ENCODE measurements around the gene ARHGAP21. TPM values are rescaled to one million over a fixed set of nuclear protein-coding genes. Genes with fewer than 3 reads are reported as not detected.

ARHGAP21 gene
- polyA plus RNA-seq, 1 experiment: 126 TPM

- POLR2A ChIA-PET: no interaction called here
- H3K9me3 ChIP-seq (ENCODE audit: control insufficient read depth, insufficient read depth, low read length): no peaks in the 10 kb centered on the region
- no peaks in the 10 kb centered on the region for H3K27me3 ChIP-seq (ENCODE audit: control insufficient read depth, insufficient read depth, low read length)
Measured at GRCh38 chr10:24700948-24701347, 22.7 kb downstream of the ARHGAP21 start.

GRCh38 chr10:24698270-24698669 is 25.4 kb downstream of the ARHGAP21 start:
- Histone ChIP-seq H3K4me3 (ENCODE audit: low read depth, low read length) (no peak overlapping the region), H3K27ac (ENCODE audit: low read depth, low read length) (no peak overlapping the region), H3K27me3 (ENCODE audit: control insufficient read depth, insufficient read depth, low read length) (no peaks in the 10 kb centered on the region), H3K9me3 (ENCODE audit: control insufficient read depth, insufficient read depth, low read length) (no peaks in the 10 kb centered on the region)
- no peak for TF ChIP-seq CTCF (IDR thresholded peaks at IDR 0.05; ENCODE audit: low read depth, low read length)
- no peak for DNase-seq (ENCODE audit: low read depth, low spot score)
- POLR2A ChIA-PET: no interaction called here
- CTCF ChIA-PET: interaction anchor here (1.4 to 1.5 kb wide), 2 partner anchors 56 to 383 kb away, joined by 7 to 8 read pairs; no protein-coding TSS in a partner anchor

More at GRCh38 chr10:24700948-24701347, 22.7 kb downstream of the ARHGAP21 start:
- Histone ChIP-seq H3K27ac (ENCODE audit: low read depth, low read length) (no peak overlapping the region), H3K4me3 (ENCODE audit: low read depth, low read length) (no peak overlapping the region)
- TF ChIP-seq CTCF (IDR thresholded peaks at IDR 0.05; ENCODE audit: low read depth, low read length): no peak
- no peak for DNase-seq (ENCODE audit: low read depth, low spot score)
- CTCF ChIA-PET: no interaction called here

- CTCF ChIA-PET: interaction anchor here (1.5 kb wide), 1 partner anchor 384 kb away, joined by 8 read pairs; no protein-coding TSS in a partner anchor
- POLR2A ChIA-PET: no interaction called here
- Histone ChIP-seq H3K9me3 (ENCODE audit: control insufficient read depth, insufficient read depth, low read length) (no peaks in the 10 kb centered on the region), H3K27me3 (ENCODE audit: control insufficient read depth, insufficient read depth, low read length) (no peaks in the 10 kb centered on the region), H3K4me3 (ENCODE audit: low read depth, low read length) (no peak overlapping the region), H3K27ac (ENCODE audit: low read depth, low read length) (no peak overlapping the region)
- no peak for TF ChIP-seq CTCF (IDR thresholded peaks at IDR 0.05; ENCODE audit: low read depth, low read length)
- no peak for DNase-seq (ENCODE audit: low read depth, low spot score)
Measured at GRCh38 chr10:24697080-24697479, 26.6 kb downstream of the ARHGAP21 start.

GRCh38 chr10:24695452-24695851 is 28.2 kb downstream of the ARHGAP21 start:
- POLR2A ChIA-PET: interaction anchor here (1.1 kb wide), 1 partner anchor 9 kb away, joined by 4 read pairs; no protein-coding TSS in a partner anchor

More at GRCh38 chr10:24695452-24695851, 28.2 kb downstream of the ARHGAP21 start:
- Histone ChIP-seq H3K27ac (ENCODE audit: low read depth, low read length) (no peak overlapping the region), H3K9me3 (ENCODE audit: control insufficient read depth, insufficient read depth, low read length) (no peaks in the 10 kb centered on the region), H3K27me3 (ENCODE audit: control insufficient read depth, insufficient read depth, low read length) (no peaks in the 10 kb centered on the region), H3K4me3 (ENCODE audit: low read depth, low read length) (no peak overlapping the region)
- no peak for DNase-seq (ENCODE audit: low read depth, low spot score)
- CTCF ChIA-PET: interaction anchor here (1.0 kb wide), 1 partner anchor 386 kb away, joined by 5 read pairs; no protein-coding TSS in a partner anchor
- no peak for TF ChIP-seq CTCF (IDR thresholded peaks at IDR 0.05; ENCODE audit: low read depth, low read length)

All from AG04450 (cell line).